Measurements from ENCODE around the gene DHRS12.

The DHRS12 gene

GRCh38 chr13:51758691-51759090 is 45.3 kb downstream of the DHRS12 start:
- Histone ChIP-seq H3K36me3 (ENCODE audit: insufficient read depth, low read length) (peaks cover 45% of the 10 kb centered on the region), H3K9me3 (ENCODE audit: low read depth, low read length) (no peaks in the 10 kb centered on the region), H3K9ac (ENCODE audit: insufficient read length) (no peak overlapping the region), H3K27ac (no peak overlapping the region), H3K4me3 (no peak overlapping the region)
- no peak for TF ChIP-seq EZH2 (IDR thresholded peaks at IDR 0.05)
- TF ChIP-seq POLR2AphosphoS5 (IDR thresholded peaks at IDR 0.05; ENCODE audit: borderline replicate concordance, low read depth, low read length): no peak
- no peak for TF ChIP-seq FOXP2 (optimal IDR thresholded peaks at IDR 0.05; ENCODE audit: control extremely low read depth, extremely low read length, insufficient read depth)
- no peak for DNase-seq (ENCODE audit: low read depth, low spot score)

- no peak for DNase-seq (ENCODE audit: low read depth, low spot score)
- H3K4me3 ChIP-seq: no peak overlapping the region
- H3K9me3 ChIP-seq (ENCODE audit: low read depth, low read length): no peaks in the 10 kb centered on the region
- no peak overlapping the region for H3K27ac ChIP-seq
- H3K9ac ChIP-seq (ENCODE audit: insufficient read length): no peak overlapping the region
- H3K36me3 ChIP-seq (ENCODE audit: insufficient read depth, low read length): peaks cover 64% of the 10 kb centered on the region
- no peak for TF ChIP-seq FOXP2 (optimal IDR thresholded peaks at IDR 0.05; ENCODE audit: control extremely low read depth, extremely low read length, insufficient read depth)
- TF ChIP-seq EZH2 (IDR thresholded peaks at IDR 0.05): no peak
- TF ChIP-seq POLR2AphosphoS5 (IDR thresholded peaks at IDR 0.05; ENCODE audit: borderline replicate concordance, low read depth, low read length): no peak
These were observed 47.3 kb downstream of the DHRS12 start for GRCh38 chr13:51756651-51757050.

GRCh38 chr13:51747438-51748434 is 56.2 kb downstream of the DHRS12 start:
- no peak overlapping the region for H3K4me3 ChIP-seq
- peaks cover 11% of the 10 kb centered on the region; the same call in 1 of the 2 replicates for H3K9me3 ChIP-seq (ENCODE audit: low read depth, low read length)
- TF ChIP-seq EZH2 (IDR thresholded peaks at IDR 0.05) (no peak), FOXP2 (optimal IDR thresholded peaks at IDR 0.05; ENCODE audit: control extremely low read depth, extremely low read length, insufficient read depth) (no peak), POLR2AphosphoS5 (IDR thresholded peaks at IDR 0.05; ENCODE audit: borderline replicate concordance, low read depth, low read length) (no peak)
- DNase-seq (ENCODE audit: low read depth, low spot score): no peak
- H3K27ac ChIP-seq: no peak overlapping the region
- peaks cover 65% of the 10 kb centered on the region for H3K36me3 ChIP-seq (ENCODE audit: insufficient read depth, low read length)
- no peak overlapping the region for H3K9ac ChIP-seq (ENCODE audit: insufficient read length)

GRCh38 chr13:51746802-51747201 is 57.2 kb downstream of the DHRS12 start:
- DNase-seq (ENCODE audit: low read depth, low spot score): no peak
- no peak overlapping the region for H3K4me3 ChIP-seq
- TF ChIP-seq FOXP2 (optimal IDR thresholded peaks at IDR 0.05; ENCODE audit: control extremely low read depth, extremely low read length, insufficient read depth): no peak
- no peak for TF ChIP-seq EZH2 (IDR thresholded peaks at IDR 0.05)
- TF ChIP-seq POLR2AphosphoS5 (IDR thresholded peaks at IDR 0.05; ENCODE audit: borderline replicate concordance, low read depth, low read length): no peak
- no peak overlapping the region for H3K27ac ChIP-seq
- peaks cover 58% of the 10 kb centered on the region for H3K36me3 ChIP-seq (ENCODE audit: insufficient read depth, low read length)
- no peak overlapping the region for H3K9ac ChIP-seq (ENCODE audit: insufficient read length)
- H3K9me3 ChIP-seq (ENCODE audit: low read depth, low read length): peaks cover 11% of the 10 kb centered on the region; the same call in 1 of the 2 replicates

- Histone ChIP-seq H3K36me3 (ENCODE audit: insufficient read depth, low read length) (peaks cover 54% of the 10 kb centered on the region), H3K27ac (no peak overlapping the region), H3K4me3 (no peak overlapping the region), H3K9ac (ENCODE audit: insufficient read length) (no peak overlapping the region), H3K9me3 (ENCODE audit: low read depth, low read length) (peaks cover 11% of the 10 kb centered on the region; the same call in 1 of the 2 replicates)
- TF ChIP-seq FOXP2 (optimal IDR thresholded peaks at IDR 0.05; ENCODE audit: control extremely low read depth, extremely low read length, insufficient read depth) (no peak), EZH2 (IDR thresholded peaks at IDR 0.05) (no peak), POLR2AphosphoS5 (IDR thresholded peaks at IDR 0.05; ENCODE audit: borderline replicate concordance, low read depth, low read length) (no peak)
- no peak for DNase-seq (ENCODE audit: low read depth, low spot score)
These were observed 58.7 kb downstream of the DHRS12 start for GRCh38 chr13:51745243-51745642.

GRCh38 chr13:51742611-51743010 is 61.4 kb downstream of the DHRS12 start:
- no peak overlapping the region for H3K27ac ChIP-seq
- no peak overlapping the region for H3K4me3 ChIP-seq
- TF ChIP-seq POLR2AphosphoS5 (IDR thresholded peaks at IDR 0.05; ENCODE audit: borderline replicate concordance, low read depth, low read length): no peak
- TF ChIP-seq FOXP2 (optimal IDR thresholded peaks at IDR 0.05; ENCODE audit: control extremely low read depth, extremely low read length, insufficient read depth): no peak
- no peak for TF ChIP-seq EZH2 (IDR thresholded peaks at IDR 0.05)
- no peaks in the 10 kb centered on the region for H3K9me3 ChIP-seq (ENCODE audit: low read depth, low read length)
- peaks cover 59% of the 10 kb centered on the region for H3K36me3 ChIP-seq (ENCODE audit: insufficient read depth, low read length)
- no peak for DNase-seq (ENCODE audit: low read depth, low spot score)
- H3K9ac ChIP-seq (ENCODE audit: insufficient read length): no peak overlapping the region

GRCh38 chr13:51742031-51742430 is 61.9 kb downstream of the DHRS12 start:
- H3K9ac ChIP-seq (ENCODE audit: insufficient read length): no peak overlapping the region
- DNase-seq (ENCODE audit: low read depth, low spot score): no peak
- TF ChIP-seq EZH2 (IDR thresholded peaks at IDR 0.05): no peak
- no peak for TF ChIP-seq FOXP2 (optimal IDR thresholded peaks at IDR 0.05; ENCODE audit: control extremely low read depth, extremely low read length, insufficient read depth)
- TF ChIP-seq POLR2AphosphoS5 (IDR thresholded peaks at IDR 0.05; ENCODE audit: borderline replicate concordance, low read depth, low read length): no peak
- H3K36me3 ChIP-seq (ENCODE audit: insufficient read depth, low read length): peaks cover 53% of the 10 kb centered on the region
- H3K4me3 ChIP-seq: no peak overlapping the region
- H3K9me3 ChIP-seq (ENCODE audit: low read depth, low read length): no peaks in the 10 kb centered on the region
- H3K27ac ChIP-seq: no peak overlapping the region

GRCh38 chr13:51740698-51741097 is 63.3 kb downstream of the DHRS12 start:
- Histone ChIP-seq H3K9me3 (ENCODE audit: low read depth, low read length) (no peaks in the 10 kb centered on the region), H3K27ac (no peak overlapping the region), H3K36me3 (ENCODE audit: insufficient read depth, low read length) (peaks cover 44% of the 10 kb centered on the region), H3K9ac (ENCODE audit: insufficient read length) (no peak overlapping the region), H3K4me3 (no peak overlapping the region)
- DNase-seq (ENCODE audit: low read depth, low spot score): no peak
- TF ChIP-seq EZH2 (IDR thresholded peaks at IDR 0.05): no peak
- no peak for TF ChIP-seq POLR2AphosphoS5 (IDR thresholded peaks at IDR 0.05; ENCODE audit: borderline replicate concordance, low read depth, low read length)
- no peak for TF ChIP-seq FOXP2 (optimal IDR thresholded peaks at IDR 0.05; ENCODE audit: control extremely low read depth, extremely low read length, insufficient read depth)

Data from SK-N-MC (cell line).